GM23338 (cell line): ENCODE data around the gene IQCM. TPM values are rescaled to one million over a fixed set of nuclear protein-coding genes. Genes with fewer than 3 reads are reported as not detected.

ENCODE experiments used
- ATAC-seq: fragments of 200-7000 bp; cut with Tn5 transposase; 3 replicates; pipeline ENCODE4 v1.9.1; 2020
- DNase-seq: peaks from one replicate; pipeline ENCODE4 v3.0.0-alpha.2; 2015; ENCODE audit warnings: low spot score
- H2AFZ ChIP-seq: fragments of 200-600 bp; sonication (generic); 2 replicates; pipeline ENCODE4 v1.8.0; 2016; ENCODE audit warnings: antibody characterized with exemption, mild to moderate bottlenecking, moderate library complexity
- H3F3A ChIP-seq: fragments of 200-600 bp; sonication (generic); replicated peaks from 2 replicates; pipeline ENCODE4 v1.8.0; 2017; ENCODE audit warnings: antibody characterized with exemption, mixed run types, low read depth
- H3K27ac ChIP-seq: fragments of 200-600 bp; sonication (generic); 2 replicates; pipeline ENCODE4 v1.6.1; 2016; ENCODE audit warnings: low read depth
- H3K27me3 ChIP-seq: fragments of 200-600 bp; sonication (generic); 2 replicates; pipeline ENCODE4 v1.8.0; 2016; ENCODE audit warnings: mild to moderate bottlenecking, mixed run types, moderate library complexity; ENCODE audit not compliant: insufficient read depth
- H3K36me3 ChIP-seq: fragments of 200-600 bp; sonication (generic); 2 replicates; pipeline ENCODE4 v1.8.0; 2016; ENCODE audit warnings: mild to moderate bottlenecking; ENCODE audit not compliant: insufficient read depth
- H3K4me1 ChIP-seq: fragments of 200-600 bp; sonication (generic); 2 replicates; pipeline ENCODE4 v1.8.0; 2016; ENCODE audit warnings: mild to moderate bottlenecking, moderate library complexity; ENCODE audit not compliant: insufficient read depth
- H3K4me2 ChIP-seq: fragments of 200-600 bp; sonication (generic); 2 replicates; pipeline ENCODE4 v1.7.1; 2017; ENCODE audit warnings: mixed run types
- H3K4me3 ChIP-seq: fragments of 200-600 bp; sonication (generic); 2 replicates; pipeline ENCODE4 v1.6.1; 2016; ENCODE audit warnings: mixed run types
- H3K79me2 ChIP-seq: fragments of 200-600 bp; sonication (generic); replicated peaks from 2 replicates; pipeline ENCODE4 v1.8.0; 2017; ENCODE audit warnings: mild to moderate bottlenecking; ENCODE audit not compliant: insufficient read depth
- H3K9me2 ChIP-seq: fragments of 200-600 bp; sonication (generic); 2 replicates; pipeline ENCODE4 v1.8.0; 2017; ENCODE audit not compliant: insufficient read depth
- H4K20me1 ChIP-seq: fragments of 200-600 bp; sonication (generic); replicated peaks from 2 replicates; pipeline ENCODE4 v1.8.0; 2017; ENCODE audit warnings: mild to moderate bottlenecking; ENCODE audit not compliant: insufficient read depth
- H3K27ac Mint-ChIP-seq: 2 replicates; pipeline ENCODE4 v1.8.0; 2020; ENCODE audit warnings: inconsistent platforms, mild to moderate bottlenecking, moderate library complexity, mixed read lengths
- H3K27me3 Mint-ChIP-seq: 3 replicates; pipeline ENCODE4 v1.8.0; 2022; ENCODE audit warnings: low read depth, mild to moderate bottlenecking, moderate library complexity, mixed read lengths, inconsistent platforms; ENCODE audit not compliant: insufficient read depth, poor library complexity
- H3K36me3 Mint-ChIP-seq: 3 replicates; pipeline ENCODE4 v1.8.0; 2021; ENCODE audit warnings: low read depth, mild to moderate bottlenecking, inconsistent platforms, moderate library complexity, mixed read lengths
- H3K4me1 Mint-ChIP-seq: 3 replicates; pipeline ENCODE4 v1.8.0; 2020; ENCODE audit warnings: mild to moderate bottlenecking, inconsistent platforms, mixed read lengths
- H3K4me3 Mint-ChIP-seq: 3 replicates; pipeline ENCODE4 v1.8.0; 2021; ENCODE audit warnings: moderate library complexity, mild to moderate bottlenecking, inconsistent platforms, mixed read lengths
- H3K9me3 Mint-ChIP-seq: 3 replicates; pipeline ENCODE4 v1.8.0; 2020; ENCODE audit warnings: moderate library complexity, mild to moderate bottlenecking, inconsistent platforms, mixed read lengths
- EZH2phosphoT487 ChIP-seq: fragments of 200-600 bp; sonication (generic); IDR thresholded peaks from one replicate; pipeline ENCODE4 v1.8.1; 2018; ENCODE audit warnings: antibody characterized with exemption; ENCODE audit not compliant: unreplicated experiment
- JUNB ChIP-seq: IDR thresholded peaks from one replicate; pipeline ENCODE4 v1.6.1; 2016; ENCODE audit warnings: antibody characterized with exemption; ENCODE audit not compliant: unreplicated experiment
- NANOG ChIP-seq: IDR thresholded peaks from 2 replicates; pipeline ENCODE4 v1.6.1; 2016; ENCODE audit warnings: antibody characterized with exemption, borderline replicate concordance
- POLR2AphosphoS5 ChIP-seq: IDR thresholded peaks from 2 replicates; pipeline ENCODE4 v1.6.1; 2016; ENCODE audit warnings: antibody characterized with exemption, low read depth
- ZNF331 ChIP-seq: fragments of 250-450 bp; sonication (Bioruptor Pico); IDR thresholded peaks from 2 replicates; pipeline ENCODE4 v1.5.0; 2020; ENCODE audit warnings: low read depth, mild to moderate bottlenecking, moderate library complexity
- polyA plus RNA-seq: library from polyadenylated mRNA; unstranded; fragments of >200 nt; fragmentation: Nextera tagmentation; extraction: Ambion mirVana; gene quantifications from 2 replicates; pipeline ENCODE4 v1.2.1, GENCODE V29; 2016
- total RNA-seq: library from RNA; depleted of rRNA; stranded (reverse); fragments of >200 nt; shearing (Covaris generic); gene quantifications from 2 replicates; pipeline ENCODE4 v1.2.3, GENCODE V29; 2014
- TF ChIP-seq, protein P1 (sequence below): IDR thresholded peaks from one replicate; pipeline ENCODE4 v1.6.1; 2018; ENCODE audit warnings: antibody characterized with exemption; ENCODE audit not compliant: unreplicated experiment
- TF ChIP-seq, protein P2 (sequence below), 2 experiments: fragments of 200-600 bp in 1 of 2; sonication (generic) in 1 of 2; conservative IDR thresholded peaks; 2 replicates each; pipeline versions ENCODE4 v1.5.1 to v1.6.1; 2016 to 2017; ENCODE audit warnings: antibody characterized with exemption in 2 of 2, low read depth in 2 of 2, mild to moderate bottlenecking in 2 of 2, moderate library complexity in 1 of 2
- TF ChIP-seq, protein P3 (sequence below): IDR thresholded peaks from 2 replicates; pipeline ENCODE4 v1.6.1; 2016; ENCODE audit warnings: antibody characterized with exemption

The IQCM gene
- total and polyA plus RNA-seq, 2 experiments from 2014 or later: not detected

GRCh38 chr4:149799546-149799945 is 16.1 kb downstream of the IQCM start (continued):
- TF ChIP-seq, protein P1, sequence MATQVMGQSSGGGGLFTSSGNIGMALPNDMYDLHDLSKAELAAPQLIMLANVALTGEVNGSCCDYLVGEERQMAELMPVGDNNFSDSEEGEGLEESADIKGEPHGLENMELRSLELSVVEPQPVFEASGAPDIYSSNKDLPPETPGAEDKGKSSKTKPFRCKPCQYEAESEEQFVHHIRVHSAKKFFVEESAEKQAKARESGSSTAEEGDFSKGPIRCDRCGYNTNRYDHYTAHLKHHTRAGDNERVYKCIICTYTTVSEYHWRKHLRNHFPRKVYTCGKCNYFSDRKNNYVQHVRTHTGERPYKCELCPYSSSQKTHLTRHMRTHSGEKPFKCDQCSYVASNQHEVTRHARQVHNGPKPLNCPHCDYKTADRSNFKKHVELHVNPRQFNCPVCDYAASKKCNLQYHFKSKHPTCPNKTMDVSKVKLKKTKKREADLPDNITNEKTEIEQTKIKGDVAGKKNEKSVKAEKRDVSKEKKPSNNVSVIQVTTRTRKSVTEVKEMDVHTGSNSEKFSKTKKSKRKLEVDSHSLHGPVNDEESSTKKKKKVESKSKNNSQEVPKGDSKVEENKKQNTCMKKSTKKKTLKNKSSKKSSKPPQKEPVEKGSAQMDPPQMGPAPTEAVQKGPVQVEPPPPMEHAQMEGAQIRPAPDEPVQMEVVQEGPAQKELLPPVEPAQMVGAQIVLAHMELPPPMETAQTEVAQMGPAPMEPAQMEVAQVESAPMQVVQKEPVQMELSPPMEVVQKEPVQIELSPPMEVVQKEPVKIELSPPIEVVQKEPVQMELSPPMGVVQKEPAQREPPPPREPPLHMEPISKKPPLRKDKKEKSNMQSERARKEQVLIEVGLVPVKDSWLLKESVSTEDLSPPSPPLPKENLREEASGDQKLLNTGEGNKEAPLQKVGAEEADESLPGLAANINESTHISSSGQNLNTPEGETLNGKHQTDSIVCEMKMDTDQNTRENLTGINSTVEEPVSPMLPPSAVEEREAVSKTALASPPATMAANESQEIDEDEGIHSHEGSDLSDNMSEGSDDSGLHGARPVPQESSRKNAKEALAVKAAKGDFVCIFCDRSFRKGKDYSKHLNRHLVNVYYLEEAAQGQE: no peak
- TF ChIP-seq, protein P2, sequence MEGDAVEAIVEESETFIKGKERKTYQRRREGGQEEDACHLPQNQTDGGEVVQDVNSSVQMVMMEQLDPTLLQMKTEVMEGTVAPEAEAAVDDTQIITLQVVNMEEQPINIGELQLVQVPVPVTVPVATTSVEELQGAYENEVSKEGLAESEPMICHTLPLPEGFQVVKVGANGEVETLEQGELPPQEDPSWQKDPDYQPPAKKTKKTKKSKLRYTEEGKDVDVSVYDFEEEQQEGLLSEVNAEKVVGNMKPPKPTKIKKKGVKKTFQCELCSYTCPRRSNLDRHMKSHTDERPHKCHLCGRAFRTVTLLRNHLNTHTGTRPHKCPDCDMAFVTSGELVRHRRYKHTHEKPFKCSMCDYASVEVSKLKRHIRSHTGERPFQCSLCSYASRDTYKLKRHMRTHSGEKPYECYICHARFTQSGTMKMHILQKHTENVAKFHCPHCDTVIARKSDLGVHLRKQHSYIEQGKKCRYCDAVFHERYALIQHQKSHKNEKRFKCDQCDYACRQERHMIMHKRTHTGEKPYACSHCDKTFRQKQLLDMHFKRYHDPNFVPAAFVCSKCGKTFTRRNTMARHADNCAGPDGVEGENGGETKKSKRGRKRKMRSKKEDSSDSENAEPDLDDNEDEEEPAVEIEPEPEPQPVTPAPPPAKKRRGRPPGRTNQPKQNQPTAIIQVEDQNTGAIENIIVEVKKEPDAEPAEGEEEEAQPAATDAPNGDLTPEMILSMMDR (conservative IDR thresholded peaks at IDR 0.05; ENCODE audit: low read depth in 2 of 2): no peak
- no peak for TF ChIP-seq EZH2phosphoT487
- TF ChIP-seq, protein P3, sequence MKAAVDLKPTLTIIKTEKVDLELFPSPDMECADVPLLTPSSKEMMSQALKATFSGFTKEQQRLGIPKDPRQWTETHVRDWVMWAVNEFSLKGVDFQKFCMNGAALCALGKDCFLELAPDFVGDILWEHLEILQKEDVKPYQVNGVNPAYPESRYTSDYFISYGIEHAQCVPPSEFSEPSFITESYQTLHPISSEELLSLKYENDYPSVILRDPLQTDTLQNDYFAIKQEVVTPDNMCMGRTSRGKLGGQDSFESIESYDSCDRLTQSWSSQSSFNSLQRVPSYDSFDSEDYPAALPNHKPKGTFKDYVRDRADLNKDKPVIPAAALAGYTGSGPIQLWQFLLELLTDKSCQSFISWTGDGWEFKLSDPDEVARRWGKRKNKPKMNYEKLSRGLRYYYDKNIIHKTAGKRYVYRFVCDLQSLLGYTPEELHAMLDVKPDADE: no peak
- no peak for TF ChIP-seq NANOG
- TF ChIP-seq JUNB: no peak

DNA sequence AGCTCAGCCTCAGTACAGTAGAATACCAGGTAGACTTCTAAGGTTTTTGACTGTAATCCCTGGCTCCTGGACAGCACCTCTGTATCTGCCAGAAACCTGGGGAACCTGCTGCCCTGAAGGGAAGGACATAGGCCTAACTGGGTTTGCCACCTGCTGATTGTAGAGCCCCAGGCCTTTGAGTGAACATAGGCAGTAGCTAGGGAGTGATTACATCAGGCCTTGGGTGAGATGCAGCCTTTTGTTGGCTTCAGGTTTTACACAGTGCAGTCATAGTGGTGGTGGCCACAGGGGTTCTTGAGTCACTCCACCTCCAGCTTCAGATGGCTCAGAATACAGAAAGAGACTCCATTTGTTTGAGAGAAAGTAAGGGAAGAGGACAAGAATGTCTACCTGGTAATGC is 19.3 kb downstream of the IQCM start:
- no peak overlapping the region for H3K4me3 Mint-ChIP-seq
- DNase-seq (no peak), ATAC-seq (no peak; the same call in 2 of the 3 replicates)
- Histone ChIP-seq H4K20me1 (no peaks in the 10 kb centered on the region), H3K36me3 (no peaks in the 10 kb centered on the region), H3K9me2 (no peaks in the 10 kb centered on the region), H3K4me2 (no peak overlapping the region), H3K4me1 (no peaks in the 10 kb centered on the region), H3K27ac (no peak overlapping the region), H3K4me3 (no peak overlapping the region), H3K27me3 (no peaks in the 10 kb centered on the region), H3F3A (no peaks in the 10 kb centered on the region), H2AFZ (no peak overlapping the region), H3K79me2 (no peaks in the 10 kb centered on the region)
- no peaks in the 10 kb centered on the region; the same call in 2 of the 3 replicates for H3K9me3 Mint-ChIP-seq
- H3K4me1 Mint-ChIP-seq: no peaks in the 10 kb centered on the region
- peak overlapping the region; percentile 20; the same call in 1 of the 2 replicates for H3K27ac Mint-ChIP-seq
- no peaks in the 10 kb centered on the region for H3K27me3 Mint-ChIP-seq
- no peaks in the 10 kb centered on the region for H3K36me3 Mint-ChIP-seq
- TF ChIP-seq ZNF331 (CRISPR knock-in tag) (no peak), NANOG (no peak), EZH2phosphoT487 (no peak), POLR2AphosphoS5 (no peak), JUNB (no peak)
- TF ChIP-seq, protein P2 (conservative IDR thresholded peaks at IDR 0.05; ENCODE audit: low read depth in 2 of 2): no peak
- TF ChIP-seq, protein P1: no peak
